Measurements from ENCODE around the gene RHOC.

Gene RHOC

DNA sequence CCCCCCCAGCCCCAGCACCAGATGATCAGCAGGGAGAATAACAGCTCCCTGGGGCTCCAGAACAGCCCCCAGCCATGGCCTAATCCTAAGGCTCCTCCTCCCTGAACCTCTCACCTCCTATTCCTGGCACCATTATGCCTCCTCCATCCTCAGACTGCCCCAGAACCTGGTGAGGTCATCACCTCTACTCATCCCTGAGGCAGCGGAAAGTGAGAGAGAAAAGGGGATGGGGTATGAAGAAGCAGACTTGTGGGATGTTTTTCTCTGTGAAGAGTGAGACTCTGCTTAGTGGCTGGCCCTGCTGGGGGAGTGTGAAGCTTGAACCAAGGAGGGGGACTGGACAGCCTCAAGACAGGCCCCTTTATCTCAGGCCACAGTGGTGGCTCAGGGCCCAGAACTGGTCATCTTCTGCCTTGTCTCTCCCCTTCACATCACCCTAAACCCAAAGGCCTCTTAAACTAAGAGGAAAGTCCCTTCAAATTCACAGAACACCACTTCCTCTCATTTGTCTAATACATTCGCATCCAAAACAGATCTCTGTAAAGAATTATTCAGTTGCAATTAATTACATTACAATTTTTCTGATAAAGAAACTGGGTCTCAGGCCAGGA, 10.4 kb upstream of the RHOC start:
- DNase-seq (ENCODE audit: low read depth in 2 of 2), result no peak

DNA sequence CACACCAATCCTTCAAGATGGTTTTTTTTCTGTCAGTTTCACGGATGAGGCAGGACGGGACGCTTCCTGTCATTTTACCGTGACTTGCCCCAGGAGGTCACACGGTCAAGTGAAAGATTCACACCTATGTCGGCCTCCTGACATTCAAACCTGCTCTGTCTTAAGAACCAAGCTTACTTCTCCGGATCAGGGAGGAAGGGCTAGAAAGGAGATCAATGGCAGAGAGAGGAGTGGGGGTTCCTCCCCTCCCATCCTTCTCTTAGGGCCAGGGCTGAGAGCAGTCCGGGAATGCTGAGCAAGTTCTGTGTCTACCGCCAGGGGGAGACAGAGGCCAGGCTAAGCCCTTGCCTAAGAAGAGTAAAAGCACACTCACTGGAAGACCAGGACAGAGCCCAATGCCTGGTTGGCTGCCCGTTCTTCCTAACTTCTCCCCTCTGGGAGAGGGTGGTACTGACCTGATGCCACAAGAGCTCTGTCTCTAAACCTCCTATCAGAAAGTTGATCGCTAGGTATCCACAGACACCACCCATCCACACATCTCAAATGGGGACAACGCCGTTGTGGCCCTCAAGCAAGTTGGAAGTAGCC, 9.3 kb upstream of the RHOC start:
- DNase-seq (ENCODE audit: low read depth in 2 of 2), result peak; percentile 53 to 61

DNA sequence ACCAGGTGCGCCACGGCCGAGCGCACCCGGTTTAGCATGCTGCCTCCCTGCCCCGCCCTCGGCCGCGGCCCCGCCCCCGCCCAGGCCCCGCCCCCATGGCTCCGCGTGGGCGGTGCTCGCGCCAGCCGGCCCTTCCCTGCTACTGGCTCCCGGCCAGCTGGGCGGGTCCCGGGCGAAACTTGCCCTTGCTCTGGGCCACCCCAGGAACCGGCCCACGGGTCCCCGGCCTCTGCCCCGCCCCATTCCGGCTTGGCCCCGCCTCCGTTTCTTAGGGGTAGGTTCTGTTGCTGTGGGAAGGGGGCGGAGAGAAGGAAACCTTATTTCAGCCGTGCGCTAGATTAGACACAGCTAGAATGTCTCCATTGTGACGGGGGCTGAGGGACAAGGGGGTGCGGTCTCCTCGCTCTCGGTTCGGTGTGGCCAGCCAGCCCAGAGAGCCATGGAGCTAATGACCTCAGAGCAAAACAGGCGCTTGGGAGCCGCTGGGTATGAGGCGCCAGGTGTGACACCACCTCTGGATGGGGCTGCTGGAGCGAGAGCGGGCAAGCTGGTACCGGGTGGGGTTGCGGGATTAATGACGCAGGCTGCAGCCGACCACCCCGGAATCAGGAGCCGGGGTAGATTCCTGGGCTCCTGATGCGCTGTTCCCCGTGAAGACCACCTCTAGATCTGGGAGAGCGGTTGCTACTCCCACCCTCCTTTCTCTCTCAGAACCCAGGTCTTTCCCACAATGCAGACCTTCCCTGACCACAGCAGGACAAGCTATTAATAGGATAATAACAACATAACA, 8.5 kb upstream of the RHOC start, which contains the start of gene PPM1J:
TSS of gene PPM1J (minus strand) at position 69 of the 790 bp plus-strand sequence. CDS start at position 38, 31 bp downstream.
- peak; percentile 93 to 94 for DNase-seq (ENCODE audit: low read depth in 2 of 2)

DNA sequence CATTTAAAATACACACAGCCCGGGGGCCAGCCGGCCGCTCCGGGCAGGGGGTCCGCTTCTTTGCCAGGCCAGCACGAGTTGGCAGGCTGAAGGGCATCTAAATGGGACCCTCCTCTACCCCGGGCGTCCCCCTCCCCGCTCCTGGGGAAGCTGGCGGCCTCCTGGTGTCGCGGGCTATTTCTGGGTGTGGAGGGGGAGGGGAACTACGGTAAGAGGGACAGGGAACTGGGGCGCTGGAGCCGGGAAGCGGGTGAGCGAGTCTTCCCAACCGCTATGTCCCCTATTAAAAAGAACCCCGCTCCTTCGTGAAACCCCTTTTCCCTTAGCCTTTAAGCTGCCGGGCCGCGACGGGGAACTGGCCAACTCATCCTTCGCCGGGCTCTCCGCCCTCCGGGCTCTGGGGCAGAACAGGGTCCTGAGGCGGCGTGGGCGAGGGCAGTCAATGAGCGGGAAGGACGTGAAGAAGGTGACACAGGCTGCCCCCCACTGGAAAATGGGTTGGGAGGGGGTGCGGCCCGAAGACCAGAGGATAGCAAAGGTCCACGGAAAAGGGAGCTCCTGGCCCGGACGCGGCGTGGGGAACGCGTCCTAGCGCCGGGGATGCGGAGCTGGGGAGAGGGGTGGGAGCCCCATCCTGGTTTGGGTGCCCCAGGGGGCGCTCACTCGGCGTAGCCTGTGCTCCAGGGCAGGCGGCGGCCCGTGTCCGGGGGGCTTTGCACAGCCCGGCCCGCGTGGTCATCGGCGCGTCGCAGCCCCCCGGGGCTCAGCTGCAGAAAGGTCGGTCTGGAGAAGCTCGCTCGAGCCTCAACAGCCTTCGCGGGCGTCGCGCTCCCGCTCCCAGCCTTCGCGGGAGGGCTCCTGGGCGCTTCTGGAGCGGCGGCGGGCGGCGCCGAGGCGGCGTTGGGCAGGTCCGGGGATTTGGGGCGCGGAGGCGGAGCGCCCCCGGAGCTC, 7.7 kb upstream of the RHOC start:
- no peak for DNase-seq (ENCODE audit: low read depth in 2 of 2)

DNA sequence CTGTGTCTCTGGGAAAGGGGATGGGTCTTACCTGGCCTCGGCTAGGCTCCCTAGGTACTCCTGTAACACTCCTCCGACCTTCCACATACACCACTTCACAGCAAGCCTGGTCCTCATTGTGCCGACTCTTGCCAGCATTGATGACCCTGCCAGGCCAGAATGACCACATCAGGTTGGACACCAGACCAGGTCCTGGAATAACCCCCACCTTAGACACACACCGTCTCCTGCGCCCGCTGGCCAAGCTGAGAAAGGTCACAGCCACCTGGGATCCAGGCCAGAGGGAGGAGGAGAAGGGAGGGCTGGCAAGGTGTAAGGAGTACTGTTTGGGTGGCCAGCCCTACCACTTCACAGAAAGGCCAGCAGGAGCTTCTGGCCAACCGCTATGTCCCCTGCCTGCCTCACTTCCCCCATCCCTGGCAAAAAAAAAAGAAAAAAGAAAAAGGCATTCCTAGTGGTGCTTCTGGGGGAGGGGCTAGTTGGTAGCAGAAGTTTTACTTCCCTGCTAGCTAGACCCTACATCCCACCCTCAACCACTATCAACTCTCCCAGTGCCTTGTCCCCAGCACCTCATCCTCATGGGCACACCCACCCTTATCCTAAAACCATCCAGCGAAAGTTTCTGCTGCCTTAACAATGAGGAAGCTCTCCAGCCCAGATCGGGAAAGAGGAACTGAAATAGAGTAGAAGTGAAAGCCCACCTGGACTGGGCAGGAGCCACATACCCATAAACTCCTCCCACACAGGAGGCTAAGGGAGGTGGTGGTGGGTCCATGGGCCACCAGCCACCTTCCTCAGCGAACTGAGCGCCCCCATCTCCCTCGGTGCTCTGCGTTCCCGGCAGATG, 6.8 kb upstream of the RHOC start:
- no peak for DNase-seq (ENCODE audit: low read depth in 2 of 2)

DNA sequence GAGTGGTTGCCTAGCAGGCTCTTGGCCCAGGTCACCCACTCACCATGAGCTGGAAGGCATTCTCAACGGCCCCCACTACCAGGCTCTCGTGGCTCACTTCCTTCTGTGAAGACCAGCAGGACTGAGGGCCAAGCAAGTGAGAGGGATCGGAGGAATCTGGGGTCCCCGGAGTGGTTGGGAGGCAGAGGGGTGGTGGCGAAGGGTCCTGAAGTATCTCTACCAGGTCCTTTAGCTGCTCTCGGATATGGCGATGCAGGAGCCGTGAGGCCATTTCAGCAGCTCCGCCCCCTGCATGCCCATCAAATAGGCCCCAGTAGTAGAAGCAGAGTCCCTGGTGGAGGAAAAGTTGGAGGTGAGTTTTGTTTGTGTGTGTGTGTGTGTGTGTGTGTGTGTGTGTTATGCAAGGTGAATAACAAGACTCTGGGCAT, 5.8 kb upstream of the RHOC start:
- DNase-seq (ENCODE audit: low read depth in 2 of 2), result no peak

DNA sequence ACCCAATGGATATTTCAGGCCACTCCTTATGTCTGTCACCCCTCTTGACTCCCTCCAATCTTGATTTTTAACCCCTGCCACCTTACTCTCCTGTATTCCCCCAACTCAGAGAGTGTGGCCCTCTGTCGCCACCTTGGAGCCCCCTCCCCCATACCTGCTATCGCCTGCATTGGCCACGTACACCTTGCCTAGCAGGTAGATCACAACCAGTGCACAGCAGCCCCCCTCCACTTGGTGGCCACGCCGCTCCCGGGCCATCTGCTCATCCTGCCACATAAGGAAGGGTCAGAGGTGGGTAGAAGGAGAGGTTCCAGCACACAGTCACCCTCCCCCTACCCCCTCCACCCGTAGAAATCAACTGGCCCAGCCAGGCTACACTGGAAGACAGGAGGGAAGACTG, 5.3 kb upstream of the RHOC start:
- DNase-seq (ENCODE audit: low read depth in 2 of 2), result no peak

DNA sequence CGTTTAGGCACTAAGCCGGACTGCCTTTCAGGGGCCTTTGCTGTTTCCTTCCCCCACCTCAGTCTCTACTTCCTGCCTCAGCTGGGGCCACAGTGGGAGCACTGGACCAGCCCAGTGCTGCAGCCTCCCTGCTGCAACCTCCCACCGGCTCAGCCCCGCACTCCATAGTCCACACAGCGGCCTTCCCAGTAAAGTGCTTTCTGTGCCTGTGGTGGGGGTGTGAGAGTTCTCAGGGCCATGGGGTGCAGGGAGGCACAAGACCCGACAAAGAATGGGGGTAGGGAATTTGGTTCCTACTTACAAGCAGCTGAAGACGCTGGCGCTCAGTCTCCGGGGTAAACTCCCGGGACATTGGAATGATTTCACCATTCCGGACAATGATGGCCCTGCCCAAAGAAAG, 4.7 kb upstream of the RHOC start:
- no peak for DNase-seq (ENCODE audit: low read depth in 2 of 2)

DNA sequence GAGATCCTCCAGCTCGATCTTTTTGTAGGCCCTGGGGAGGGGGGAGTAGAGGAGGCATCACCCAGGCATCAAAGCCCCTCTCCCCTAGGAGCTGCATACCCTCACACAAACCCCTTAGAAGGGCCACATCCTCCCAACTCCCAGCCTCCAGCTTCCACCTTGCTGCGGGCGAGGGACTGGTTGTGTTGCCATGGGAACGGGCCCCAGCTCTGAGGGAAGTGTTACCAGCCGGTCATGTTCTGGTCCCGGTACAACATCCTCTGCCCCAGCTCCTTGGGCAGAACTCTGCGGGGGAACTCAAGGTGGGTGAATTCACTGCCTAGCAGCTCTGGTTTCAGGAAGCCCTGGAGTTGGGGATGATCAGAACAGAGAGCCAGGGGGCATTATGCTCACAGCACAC, 4.1 kb upstream of the RHOC start:
- DNase-seq (ENCODE audit: low read depth in 2 of 2), result no peak

DNA sequence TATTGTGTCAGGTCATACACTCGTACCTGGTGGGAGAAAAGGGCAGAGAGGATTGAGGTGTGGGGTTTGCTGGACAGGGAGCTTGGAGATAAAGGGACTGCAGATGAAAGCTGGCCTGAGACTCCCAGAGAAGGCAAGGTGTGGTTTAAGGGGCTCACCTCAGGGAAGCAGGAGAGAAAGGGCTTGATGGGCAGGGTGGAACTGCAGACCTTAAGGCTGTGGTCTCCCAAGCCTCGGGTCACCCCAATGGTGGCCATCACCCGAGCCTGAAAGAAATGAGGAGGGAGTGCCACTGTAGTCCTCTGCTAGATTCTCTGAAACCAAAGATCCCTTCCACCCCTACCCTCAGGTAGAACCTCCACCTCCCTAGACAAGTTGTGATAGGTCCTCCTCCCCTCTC, 3.7 kb upstream of the RHOC start:
- no peak for DNase-seq (ENCODE audit: low read depth in 2 of 2)

DNA sequence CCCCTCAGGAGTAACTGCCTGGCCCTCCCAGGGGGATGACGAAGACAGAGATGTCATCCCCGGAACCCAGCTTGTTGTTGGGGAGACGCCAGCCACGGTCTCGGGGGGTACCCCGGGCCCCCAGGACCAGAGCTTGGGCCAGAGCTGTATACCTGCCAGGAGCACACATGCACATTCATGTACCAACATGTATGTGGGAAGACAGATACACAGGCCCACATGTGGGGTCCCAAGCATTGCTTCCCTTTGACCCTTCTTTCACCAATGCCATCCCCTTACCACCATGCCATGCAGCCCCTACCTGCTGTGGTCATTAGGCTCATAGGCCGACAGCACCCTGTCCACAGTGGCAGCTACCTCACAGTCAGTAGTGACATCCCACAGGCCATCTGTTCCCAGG, 3.2 kb upstream of the RHOC start:
- DNase-seq (ENCODE audit: low read depth in 2 of 2), result no peak

DNA sequence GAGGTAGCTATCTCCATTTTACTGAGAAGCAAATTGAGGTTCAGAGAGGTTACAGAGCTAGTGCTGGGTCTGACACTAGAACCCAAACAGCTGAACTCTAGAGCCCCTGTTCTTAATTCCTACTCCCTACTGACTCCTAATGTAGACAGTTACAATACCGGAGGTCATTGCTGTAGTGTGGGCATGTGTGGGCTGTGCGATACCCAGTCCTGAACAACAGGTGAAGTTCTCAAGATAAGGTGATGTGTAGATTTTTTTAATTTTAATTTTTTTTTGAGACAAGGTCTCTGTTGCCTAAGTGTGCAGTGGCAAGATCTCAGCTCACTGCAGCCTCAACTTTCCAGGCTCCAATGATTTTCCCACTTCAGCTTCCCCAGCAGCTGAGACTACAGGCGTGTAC, 1.6 kb upstream of the RHOC start:
- no peak for DNase-seq (ENCODE audit: low read depth in 2 of 2)

DNA sequence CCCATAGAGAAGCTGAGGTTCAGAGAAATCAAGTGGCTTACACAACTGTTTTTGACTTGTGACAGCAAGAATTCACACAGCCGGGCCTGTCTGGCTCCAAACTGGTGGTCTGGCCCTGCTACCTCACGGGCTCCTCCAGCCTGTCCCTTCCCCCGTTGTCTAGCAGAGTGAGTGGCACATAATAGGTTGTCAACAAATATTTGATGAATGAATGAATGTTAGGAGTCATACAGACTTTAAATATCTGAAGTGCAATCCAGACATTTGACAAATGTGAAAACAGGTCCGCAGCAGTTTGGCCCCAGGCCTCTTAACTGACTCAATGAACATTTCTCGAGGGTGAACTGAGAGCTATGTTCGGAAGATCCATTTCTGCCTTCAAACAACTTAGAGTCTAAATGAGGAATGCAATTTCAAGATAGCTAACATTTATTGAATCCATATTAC, 1.1 kb upstream of the RHOC start:
- no peak for DNase-seq (ENCODE audit: low read depth in 2 of 2)

DNA sequence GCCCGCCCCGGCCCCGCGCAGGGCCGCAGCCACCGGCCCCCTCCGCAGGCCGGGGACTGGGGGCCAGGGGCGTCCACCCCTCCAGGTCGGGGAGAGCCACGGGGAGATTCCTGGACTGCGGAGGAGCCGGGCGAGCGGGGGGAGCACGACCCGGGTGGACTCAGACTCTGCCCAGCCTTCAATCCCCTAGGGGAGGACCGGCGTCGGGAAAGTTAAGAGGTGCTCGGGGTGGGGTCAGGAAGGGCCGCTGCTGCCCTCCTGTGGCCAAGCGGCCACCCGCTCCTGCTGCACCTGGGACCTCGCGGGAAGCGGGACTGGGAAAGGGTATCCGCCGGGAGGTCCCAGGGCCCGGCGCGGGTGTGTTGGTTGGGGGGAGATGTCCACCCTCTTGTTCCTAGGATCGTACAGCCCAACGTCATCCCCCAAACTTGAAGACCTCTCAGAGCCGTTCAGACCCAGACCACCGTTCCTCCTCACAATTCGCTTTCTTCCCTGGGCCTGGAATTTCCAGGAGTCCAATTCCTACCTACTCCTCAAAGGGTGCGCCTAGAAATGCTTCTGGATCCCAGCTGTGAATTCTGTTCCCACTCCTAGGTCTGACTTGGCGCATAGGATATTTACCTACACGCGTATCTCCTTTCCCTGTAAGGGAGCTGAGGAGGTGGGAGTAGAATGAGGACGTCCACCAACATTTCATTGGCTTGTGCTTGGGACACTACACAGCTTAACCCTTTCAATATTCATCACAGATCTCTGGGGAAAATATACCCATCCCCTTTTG, 484 bp upstream of the RHOC start:
- peak in 1 of 2 donors; percentile 32 for DNase-seq (ENCODE audit: low read depth in 2 of 2)

DNA sequence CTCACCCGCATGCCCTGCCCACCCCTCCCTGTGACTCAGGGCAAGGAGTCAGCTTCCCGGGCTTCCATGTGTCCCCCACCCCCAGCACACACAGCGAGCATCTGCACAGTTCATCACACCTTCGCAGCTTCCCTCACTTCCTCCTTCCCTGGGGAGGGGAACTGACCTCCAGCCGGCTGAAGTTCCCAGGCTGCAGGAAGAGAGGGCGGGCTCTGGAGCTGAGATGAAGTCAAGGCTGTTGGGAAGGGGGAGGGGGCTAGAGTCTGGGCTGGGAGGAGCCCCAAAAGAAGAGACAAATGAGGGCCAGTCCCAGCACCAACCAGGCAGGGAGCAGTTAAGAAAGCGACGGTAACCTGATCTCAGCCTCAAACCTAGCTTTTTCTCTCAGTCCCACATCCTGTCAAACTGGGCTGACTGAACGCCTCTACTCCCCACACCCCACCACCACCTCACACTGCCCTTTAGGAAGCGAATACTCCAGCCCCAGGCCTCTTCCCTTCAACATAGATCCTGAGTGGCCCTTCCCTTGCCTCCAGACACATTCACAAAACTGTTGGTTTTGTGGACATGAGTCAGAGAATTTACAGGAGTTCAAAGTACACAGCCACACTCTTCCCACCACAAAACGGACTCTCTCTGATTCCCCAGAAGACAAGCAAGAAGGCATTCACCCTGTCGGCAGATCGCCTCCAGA, 1.8 kb downstream of the RHOC start:
- DNase-seq (ENCODE audit: low read depth in 2 of 2), result no peak

DNA sequence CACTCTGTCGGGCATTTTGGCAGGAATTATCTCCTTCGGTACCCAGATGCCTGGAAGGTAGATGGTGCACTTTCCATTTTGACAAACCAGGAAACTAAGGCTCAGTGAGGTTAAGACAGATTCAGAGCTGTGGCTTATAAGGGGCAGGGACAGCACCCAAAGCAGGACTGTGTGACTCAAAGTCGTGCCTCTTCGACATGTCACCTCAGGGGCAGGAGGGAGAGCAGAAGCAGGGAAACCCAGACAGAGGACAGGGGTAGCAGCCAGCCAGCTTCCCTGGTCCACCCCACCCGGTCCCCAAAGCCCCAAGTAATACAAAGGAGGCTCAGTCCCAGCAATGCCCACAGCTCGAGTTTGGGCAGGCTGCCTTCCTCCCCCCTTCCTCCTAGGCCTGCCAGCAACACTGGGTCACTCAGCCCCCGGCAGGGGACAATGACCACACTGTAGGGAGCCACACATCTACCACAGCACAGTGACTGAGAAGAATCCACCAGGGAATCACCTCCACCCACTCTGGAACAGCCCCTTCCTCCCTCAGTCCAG, 2.5 kb downstream of the RHOC start:
- DNase-seq (ENCODE audit: low read depth in 2 of 2), result no peak

DNA sequence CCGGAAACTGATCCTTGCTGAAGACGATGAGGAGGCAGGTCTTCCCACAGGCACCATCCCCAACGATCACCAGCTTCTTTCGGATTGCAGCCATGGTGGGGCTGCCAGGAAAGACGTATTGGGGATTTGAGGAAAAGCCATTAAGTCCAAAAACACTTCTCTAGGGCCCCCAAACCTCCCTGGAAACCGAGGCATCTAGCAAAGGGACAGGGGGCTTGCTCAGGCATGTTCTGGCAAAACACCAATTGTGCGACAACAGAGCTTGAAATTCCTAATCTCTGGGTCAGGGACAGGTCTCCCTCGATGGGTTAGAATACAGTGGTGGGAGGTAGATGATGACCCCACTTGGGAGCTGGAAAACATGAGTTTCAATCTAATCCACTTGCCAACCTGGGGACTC, 3.2 kb downstream of the RHOC start:
- no peak for DNase-seq (ENCODE audit: low read depth in 2 of 2)

DNA sequence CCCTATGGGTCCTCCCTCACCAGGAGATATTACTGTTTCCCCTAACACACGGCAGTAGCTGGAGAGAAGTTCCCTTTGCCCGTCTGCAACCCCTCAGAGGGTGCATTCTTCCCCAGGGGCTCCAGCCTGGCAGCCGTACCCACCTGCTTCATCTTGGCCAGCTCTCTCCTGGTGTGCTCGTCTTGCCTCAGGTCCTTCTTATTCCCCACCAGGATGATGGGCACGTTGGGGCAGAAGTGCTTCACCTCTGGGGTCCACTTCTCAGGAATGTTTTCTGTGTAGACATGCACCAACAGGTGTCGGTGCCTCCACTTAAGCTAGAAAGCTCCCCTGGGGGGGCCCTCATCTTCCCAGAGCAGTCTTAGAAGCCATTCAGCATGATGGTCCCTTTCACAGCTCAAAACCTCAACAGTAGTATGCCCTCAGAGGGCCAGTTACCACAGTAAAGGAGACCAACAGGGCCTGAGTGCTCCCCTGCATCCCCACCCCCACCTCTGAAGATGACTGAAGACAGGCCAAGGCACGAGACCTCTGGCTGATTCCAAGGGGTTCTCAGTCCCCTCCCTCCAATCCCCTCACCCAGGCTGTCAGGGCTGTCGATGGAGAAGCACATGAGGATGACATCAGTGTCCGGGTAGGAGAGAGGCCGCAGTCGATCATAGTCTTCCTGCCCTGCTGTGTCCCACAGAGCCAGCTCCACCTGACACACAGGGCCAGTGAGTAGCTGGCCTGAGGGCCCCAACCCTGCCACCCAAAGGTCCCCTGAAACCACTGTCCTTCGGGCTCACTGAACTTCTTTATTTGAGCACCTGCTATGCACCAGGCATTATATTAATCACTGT, 4.3 kb downstream of the RHOC start:
- DNase-seq (ENCODE audit: low read depth in 2 of 2), result no peak

DNA sequence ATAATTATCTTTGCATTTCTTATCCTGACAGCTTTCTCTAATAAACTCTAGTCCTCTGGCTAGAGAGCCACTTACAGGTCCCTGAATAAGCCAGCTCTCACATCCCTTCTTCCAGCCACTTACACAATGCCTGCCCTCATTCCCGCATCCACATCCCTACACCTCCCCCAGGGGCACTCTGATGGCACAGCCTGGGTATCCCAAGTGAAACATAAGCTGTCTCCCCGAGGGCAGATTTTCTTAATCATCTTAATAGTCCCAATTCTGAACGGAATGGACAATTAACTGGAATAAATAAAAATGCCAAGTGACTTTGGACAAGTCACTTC, 4.9 kb downstream of the RHOC start:
- no peak for DNase-seq (ENCODE audit: low read depth in 2 of 2)
